ENCODE measurements around the gene HES1. TPM values are rescaled to one million over a fixed set of nuclear protein-coding genes. Genes with fewer than 3 reads are reported as not detected.
A peak's percentile ranks its signal among the peaks of the same experiment; 100 is the strongest.
"Not testable (repeated sequence)": the region's sequence is repeated elsewhere in the genome, so short reads cannot be mapped to it uniquely, and the experiment has no call there.

The HES1 gene, protein sequence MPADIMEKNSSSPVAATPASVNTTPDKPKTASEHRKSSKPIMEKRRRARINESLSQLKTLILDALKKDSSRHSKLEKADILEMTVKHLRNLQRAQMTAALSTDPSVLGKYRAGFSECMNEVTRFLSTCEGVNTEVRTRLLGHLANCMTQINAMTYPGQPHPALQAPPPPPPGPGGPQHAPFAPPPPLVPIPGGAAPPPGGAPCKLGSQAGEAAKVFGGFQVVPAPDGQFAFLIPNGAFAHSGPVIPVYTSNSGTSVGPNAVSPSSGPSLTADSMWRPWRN
- 10 to 100 TPM; 37.8 to 51.9 TPM for total RNA-seq
- polyA plus RNA-seq, result 10 to 100 TPM; 22.5 to 28.2 TPM
- long read RNA-seq, donor 1, result 0 reads
- long read RNA-seq, donor 2, transcript HES1-201 (4 exons, 1,578 nt), result major isoform, 12 of 20 reads
- long read RNA-seq, donor 2, partial matches to known transcripts, result 4 of 20 reads
- long read RNA-seq, donor 2, other reads (novel, unspliced or antisense), result 4 of 20 reads

DNA sequence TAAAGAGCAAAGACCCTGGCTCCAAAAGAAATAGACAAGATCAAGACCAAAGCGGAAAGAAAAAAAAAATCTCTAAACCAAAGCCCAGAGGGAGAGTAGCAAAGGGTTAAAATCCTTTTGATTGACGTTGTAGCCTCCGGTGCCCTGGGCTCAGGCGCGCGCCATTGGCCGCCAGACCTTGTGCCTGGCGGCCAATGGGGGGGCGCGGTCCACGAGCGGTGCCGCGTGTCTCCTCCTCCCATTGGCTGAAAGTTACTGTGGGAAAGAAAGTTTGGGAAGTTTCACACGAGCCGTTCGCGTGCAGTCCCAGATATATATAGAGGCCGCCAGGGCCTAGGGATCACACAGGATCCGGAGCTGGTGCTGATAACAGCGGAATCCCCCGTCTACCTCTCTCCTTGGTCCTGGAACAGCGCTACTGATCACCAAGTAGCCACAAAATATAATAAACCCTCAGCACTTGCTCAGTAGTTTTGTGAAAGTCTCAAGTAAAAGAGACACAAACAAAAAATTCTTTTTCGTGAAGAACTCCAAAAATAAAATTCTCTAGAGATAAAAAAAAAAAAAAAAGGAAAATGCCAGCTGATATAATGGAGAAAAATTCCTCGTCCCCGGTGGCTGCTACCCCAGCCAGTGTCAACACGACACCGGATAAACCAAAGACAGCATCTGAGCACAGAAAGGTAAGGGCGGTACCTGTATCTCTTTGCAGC is at the start of gene HES1:
Gene HES1 (plus strand): TSS at position 343 of the 713 bp plus-strand sequence. CDS start 233 bp downstream, at position 576.
- peaks cover 0 to 9% of the 10 kb centered on the region in 2 donors for H3K4me1 ChIP-seq (ENCODE audit: control insufficient read depth in 1 of 2, insufficient read depth in 2 of 2, low read length in 2 of 2)

DNA sequence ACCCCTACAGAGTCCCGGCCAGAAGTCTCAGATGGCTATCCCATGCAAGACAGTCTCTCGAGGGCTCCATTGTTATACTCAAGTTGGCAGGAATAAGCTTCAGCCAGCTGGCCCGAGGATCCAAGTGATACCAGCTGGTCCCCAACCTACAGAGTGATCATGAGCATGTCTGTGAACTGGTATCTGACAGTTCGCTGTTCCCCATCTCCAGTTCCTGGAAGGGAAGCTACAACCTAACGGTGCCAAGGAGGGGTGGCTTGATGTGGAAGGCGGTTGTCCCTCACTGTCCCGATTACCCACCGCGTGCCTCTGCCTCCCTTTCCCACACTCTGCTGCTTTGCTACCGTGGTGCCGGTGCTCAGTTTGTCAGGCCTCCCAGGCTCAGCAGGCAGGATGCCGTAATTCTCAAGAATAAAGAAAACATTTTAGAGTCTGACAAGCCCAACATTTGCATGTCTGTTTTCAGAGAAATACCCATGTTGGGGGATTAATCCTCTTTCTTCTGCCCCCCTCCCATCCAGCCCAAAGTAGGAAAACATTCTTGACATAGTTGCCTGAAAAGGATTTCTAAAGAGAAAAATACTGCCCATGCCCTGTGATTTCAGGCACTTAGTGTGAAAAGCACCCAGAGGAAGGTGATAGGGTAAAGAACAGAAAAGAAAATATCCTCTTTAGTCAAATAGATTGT is 49.4 kb upstream of the HES1 start:
- H3K36me3 ChIP-seq (ENCODE audit: control insufficient read depth in 1 of 2, insufficient read depth in 2 of 2, low read length in 1 of 2), result no peaks in the 10 kb centered on the region
- no peaks in the 10 kb centered on the region for H3K4me1 ChIP-seq (ENCODE audit: control insufficient read depth in 1 of 2, insufficient read depth in 2 of 2, low read length in 2 of 2)
- no peak overlapping the region for H3K27ac ChIP-seq (ENCODE audit: low read depth in 1 of 2, low read length in 2 of 2)
- WGBS, 2 donors, result 14 to 20% methylated on average over 12 of the region's 12 CpGs
- H3K27me3 ChIP-seq (ENCODE audit: control insufficient read depth in 1 of 2, insufficient read depth in 2 of 2, low read length in 1 of 2), result no peaks in the 10 kb centered on the region
- no peak overlapping the region for H3K4me3 ChIP-seq (ENCODE audit: low read length in 2 of 2)
- intact Hi-C loops (cut with DNase I), result loop anchor here in 1 of 2 donors (5.0 kb wide), 1 partner anchor 41 kb away; no protein-coding TSS in a partner anchor
- DNase-seq (no peak), ATAC-seq (ENCODE audit: low FRiP score) (no peak)
- H3K9me3 ChIP-seq (ENCODE audit: control insufficient read depth, low read length), result no peaks in the 10 kb centered on the region

More for the DNA sequence above, at the start of gene HES1:
- Histone ChIP-seq H3K36me3 (ENCODE audit: control insufficient read depth in 1 of 2, insufficient read depth in 2 of 2, low read length in 1 of 2) (no peaks in the 10 kb centered on the region), H3K27me3 (ENCODE audit: control insufficient read depth in 1 of 2, insufficient read depth in 2 of 2, low read length in 1 of 2) (no peaks in the 10 kb centered on the region), H3K4me3 (ENCODE audit: low read length in 2 of 2) (peak within 1 kb of the TSS; percentile 82 to 87), H3K9me3 (ENCODE audit: control insufficient read depth, low read length) (no peaks in the 10 kb centered on the region), H3K27ac (ENCODE audit: low read depth in 1 of 2, low read length in 2 of 2) (peak within 1 kb of the TSS; percentile 17 to 98)
- ATAC-seq (ENCODE audit: low FRiP score) (peak; percentile 85), DNase-seq (peak; percentile 95)
- intact Hi-C loops (cut with DNase I), result loop anchor here (2.0 to 5.0 kb wide), 9 partner anchors 65 to 181 kb away; no protein-coding TSS in a partner anchor
- WGBS, 2 donors, result 0 to 1% methylated on average over 29 of the region's 29 CpGs

DNA sequence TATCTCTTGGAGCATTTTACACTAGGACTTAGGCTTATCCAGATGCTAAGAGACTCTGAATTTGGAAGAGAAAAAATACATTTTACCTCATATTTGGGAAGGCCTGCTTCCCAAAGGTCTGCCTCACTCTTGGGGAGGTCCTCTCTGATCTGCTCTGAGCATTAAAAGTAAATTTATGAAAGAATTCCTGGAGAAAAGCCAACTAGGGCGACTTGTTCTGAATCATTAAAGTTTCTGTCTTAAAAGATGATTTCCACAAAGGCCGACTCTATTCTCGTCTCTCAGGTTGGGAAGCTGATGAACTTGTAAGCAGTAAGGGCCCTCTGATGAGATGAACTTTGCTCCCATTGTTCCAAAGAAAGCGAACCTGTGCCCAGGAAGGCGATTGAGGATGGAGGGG is 48.7 kb upstream of the HES1 start:
- intact Hi-C loops (cut with DNase I), result loop anchor here in 1 of 2 donors (5.0 kb wide), 1 partner anchor 40 kb away; no protein-coding TSS in a partner anchor
- Histone ChIP-seq H3K4me3 (ENCODE audit: low read length in 2 of 2) (no peak overlapping the region), H3K27me3 (ENCODE audit: control insufficient read depth in 1 of 2, insufficient read depth in 2 of 2, low read length in 1 of 2) (no peaks in the 10 kb centered on the region), H3K9me3 (ENCODE audit: control insufficient read depth, low read length) (no peaks in the 10 kb centered on the region), H3K27ac (ENCODE audit: low read depth in 1 of 2, low read length in 2 of 2) (peak overlapping the region in 1 of 2 donors; percentile 28), H3K4me1 (ENCODE audit: control insufficient read depth in 1 of 2, insufficient read depth in 2 of 2, low read length in 2 of 2) (no peaks in the 10 kb centered on the region), H3K36me3 (ENCODE audit: control insufficient read depth in 1 of 2, insufficient read depth in 2 of 2, low read length in 1 of 2) (no peaks in the 10 kb centered on the region)
- ATAC-seq (ENCODE audit: low FRiP score) (no peak), DNase-seq (no peak)
- WGBS, 2 donors, result 63 to 70% methylated on average over 5 of the region's 5 CpGs

DNA sequence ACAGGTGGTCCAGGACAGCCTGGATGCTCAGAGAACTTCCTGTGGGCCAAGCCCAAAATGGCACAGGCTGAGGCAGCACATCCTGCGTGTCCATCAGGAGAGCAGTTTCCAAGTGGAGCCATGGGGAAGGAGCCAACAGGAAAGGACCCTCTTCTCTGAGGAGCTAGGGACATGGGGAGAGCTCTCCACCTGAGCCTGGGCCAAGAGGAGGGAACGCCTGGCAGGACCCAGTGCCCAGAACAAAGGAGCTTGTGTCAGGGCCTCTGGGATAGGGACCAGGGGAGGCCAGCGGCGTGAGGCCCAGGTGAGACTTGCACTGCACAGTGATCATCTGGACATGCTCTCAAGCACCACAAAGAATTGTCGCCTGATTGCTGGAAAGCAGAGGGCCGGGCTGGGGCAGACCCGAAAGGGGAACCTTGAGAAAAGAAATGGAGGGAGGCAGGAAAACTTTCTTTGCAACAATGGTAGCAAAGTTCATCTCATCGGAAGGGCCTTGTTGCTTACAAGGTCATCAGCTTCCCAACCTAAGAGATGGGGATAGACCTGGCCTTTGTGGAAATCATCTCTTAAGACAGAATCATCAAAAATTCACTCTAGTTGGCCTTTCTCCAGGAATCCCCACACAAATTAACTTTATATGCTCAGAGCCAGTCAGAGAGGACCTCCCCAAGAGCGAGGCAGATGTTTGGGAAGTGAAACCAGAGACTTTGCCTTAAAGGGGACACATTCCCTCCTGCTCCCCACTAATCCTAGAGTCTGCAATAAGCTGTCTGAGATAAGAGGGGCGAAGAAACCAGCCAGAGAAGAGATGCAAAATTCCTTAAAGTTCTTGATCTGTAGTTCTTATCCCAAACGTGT is 47.7 kb upstream of the HES1 start:
- H3K27ac ChIP-seq (ENCODE audit: low read depth in 1 of 2, low read length in 2 of 2), result no peak overlapping the region
- 94 to 95% methylated on average over 11 of the region's 11 CpGs for WGBS, 2 donors
- intact Hi-C loops (cut with DNase I), result loop anchor here in 1 of 2 donors (5.0 kb wide), 1 partner anchor 39 kb away; no protein-coding TSS in a partner anchor
- no peaks in the 10 kb centered on the region for H3K4me1 ChIP-seq (ENCODE audit: control insufficient read depth in 1 of 2, insufficient read depth in 2 of 2, low read length in 2 of 2)
- no peaks in the 10 kb centered on the region for H3K27me3 ChIP-seq (ENCODE audit: control insufficient read depth in 1 of 2, insufficient read depth in 2 of 2, low read length in 1 of 2)
- H3K9me3 ChIP-seq (ENCODE audit: control insufficient read depth, low read length), result no peaks in the 10 kb centered on the region
- no peak for DNase-seq
- H3K4me3 ChIP-seq (ENCODE audit: low read length in 2 of 2), result no peak overlapping the region
- no peaks in the 10 kb centered on the region for H3K36me3 ChIP-seq (ENCODE audit: control insufficient read depth in 1 of 2, insufficient read depth in 2 of 2, low read length in 1 of 2)
- ATAC-seq (ENCODE audit: low FRiP score), result no peak

DNA sequence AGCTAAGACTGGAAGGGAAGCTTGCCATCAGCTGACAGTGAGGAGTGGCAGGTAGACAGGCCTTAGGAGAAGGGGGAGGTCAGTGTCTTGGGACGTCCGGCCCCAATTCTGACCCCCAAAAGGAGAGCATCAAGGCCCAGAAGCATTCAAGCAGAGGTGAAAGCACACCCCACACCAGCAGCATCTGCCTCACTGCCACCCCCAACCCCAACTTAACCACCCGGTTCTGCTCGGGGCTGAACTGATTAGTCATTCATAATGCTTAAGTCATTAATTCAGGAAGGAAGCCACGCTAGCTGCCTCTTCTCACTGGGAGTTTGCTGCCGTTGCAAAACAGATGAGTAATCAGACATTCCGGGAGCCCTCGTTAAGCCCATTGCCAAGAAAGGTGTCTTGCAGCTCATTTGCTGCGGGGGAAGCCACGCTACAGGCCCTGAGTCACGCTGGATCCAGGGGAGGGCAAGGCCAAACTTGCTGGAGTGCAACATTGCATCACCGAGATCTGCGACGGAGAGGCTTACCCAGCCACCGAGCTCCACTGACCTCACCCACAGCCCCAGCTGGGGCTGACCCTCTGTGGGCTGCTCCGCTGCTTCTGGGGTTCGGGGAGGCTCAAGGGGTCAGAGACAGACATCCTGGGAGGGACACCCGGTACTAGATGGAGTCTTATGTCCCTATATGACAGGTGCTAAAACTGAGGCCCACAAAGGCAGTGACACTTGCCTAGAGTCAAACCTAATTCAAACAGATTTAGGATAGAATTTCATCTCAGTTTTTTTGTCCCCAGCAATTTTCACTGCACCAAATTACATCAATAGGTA is 46.4 kb upstream of the HES1 start:
- intact Hi-C loops (cut with DNase I), result loop anchor here in 1 of 2 donors (5.0 kb wide), 1 partner anchor 38 kb away; no protein-coding TSS in a partner anchor
- H3K27ac ChIP-seq (ENCODE audit: low read depth in 1 of 2, low read length in 2 of 2), result no peak overlapping the region
- WGBS, 2 donors, result 92 to 96% methylated on average over 18 of the region's 18 CpGs

GRCh38 chr3:194090178-194090555 is 45.8 kb upstream of the HES1 start:
- WGBS, 2 donors, result 96 to 97% methylated on average over 10 of the region's 10 CpGs
- not testable (repeated sequence) for H3K27ac ChIP-seq (ENCODE audit: low read depth in 1 of 2, low read length in 2 of 2); ATAC-seq (ENCODE audit: low FRiP score)

More for the DNA sequence above, 46.4 kb upstream of the HES1 start:
- peak; percentile 68 for ATAC-seq (ENCODE audit: low FRiP score)
- no peaks in the 10 kb centered on the region for H3K27me3 ChIP-seq (ENCODE audit: control insufficient read depth in 1 of 2, insufficient read depth in 2 of 2, low read length in 1 of 2)
- H3K36me3 ChIP-seq (ENCODE audit: control insufficient read depth in 1 of 2, insufficient read depth in 2 of 2, low read length in 1 of 2), result no peaks in the 10 kb centered on the region
- no peaks in the 10 kb centered on the region for H3K9me3 ChIP-seq (ENCODE audit: control insufficient read depth, low read length)
- no peak overlapping the region for H3K4me3 ChIP-seq (ENCODE audit: low read length in 2 of 2)
- H3K4me1 ChIP-seq (ENCODE audit: control insufficient read depth in 1 of 2, insufficient read depth in 2 of 2, low read length in 2 of 2), result no peaks in the 10 kb centered on the region
- DNase-seq, result peak; percentile 80 to 88

DNA sequence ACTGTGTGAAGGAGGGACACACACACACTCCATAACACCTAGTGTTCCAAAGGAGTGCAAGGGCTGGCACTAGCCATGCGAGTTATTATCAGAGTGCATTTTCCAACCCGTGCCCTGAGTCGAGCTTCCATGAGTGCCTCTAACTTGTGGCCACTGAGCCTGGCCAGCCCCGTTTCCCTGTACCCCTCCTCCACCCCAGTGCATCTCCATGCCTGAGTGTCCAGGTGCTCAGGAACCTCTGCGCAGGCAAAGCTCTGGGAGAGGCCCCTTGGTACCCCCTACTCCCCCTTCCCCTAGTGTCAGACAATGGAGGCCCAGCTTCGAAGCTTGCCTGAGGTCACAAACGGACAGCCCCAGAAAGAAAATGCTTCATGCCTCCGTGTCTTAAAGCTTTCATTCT is 45.2 kb upstream of the HES1 start:
- Histone ChIP-seq H3K36me3 (ENCODE audit: control insufficient read depth in 1 of 2, insufficient read depth in 2 of 2, low read length in 1 of 2) (no peaks in the 10 kb centered on the region), H3K27me3 (ENCODE audit: control insufficient read depth in 1 of 2, insufficient read depth in 2 of 2, low read length in 1 of 2) (no peaks in the 10 kb centered on the region), H3K27ac (ENCODE audit: low read depth in 1 of 2, low read length in 2 of 2) (no peak overlapping the region), H3K4me3 (ENCODE audit: low read length in 2 of 2) (no peak overlapping the region), H3K4me1 (ENCODE audit: control insufficient read depth in 1 of 2, insufficient read depth in 2 of 2, low read length in 2 of 2) (no peaks in the 10 kb centered on the region), H3K9me3 (ENCODE audit: control insufficient read depth, low read length) (no peaks in the 10 kb centered on the region)
- ATAC-seq (ENCODE audit: low FRiP score), result no peak
- WGBS, 2 donors, result 95 to 98% methylated on average over 8 of the region's 8 CpGs
- intact Hi-C loops (cut with DNase I), result no loop called here
- DNase-seq, result no peak

More at GRCh38 chr3:194090178-194090555, 45.8 kb upstream of the HES1 start:
- H3K9me3 ChIP-seq (ENCODE audit: control insufficient read depth, low read length); H3K27me3 ChIP-seq (ENCODE audit: control insufficient read depth in 1 of 2, insufficient read depth in 2 of 2, low read length in 1 of 2); H3K4me3 ChIP-seq (ENCODE audit: low read length in 2 of 2); H3K36me3 ChIP-seq (ENCODE audit: control insufficient read depth in 1 of 2, insufficient read depth in 2 of 2, low read length in 1 of 2); H3K4me1 ChIP-seq (ENCODE audit: control insufficient read depth in 1 of 2, insufficient read depth in 2 of 2, low read length in 2 of 2); DNase-seq; intact Hi-C loops (cut with DNase I): not testable (repeated sequence)
